HL-60/S4 treated with retinoic acid at 250 ng/mL for 4 days and 3 days (cell line): ENCODE measurements around the gene OR4A16.

Source experiments
- in situ Hi-C: fragments of 300-500 bp; cut with MboI; formaldehyde crosslinking; loops from 2 replicates; pipeline ENCODE4 v1.7.0; 2022; ENCODE audit warnings: low sequenced_read_pairs

The OR4A16 gene, protein sequence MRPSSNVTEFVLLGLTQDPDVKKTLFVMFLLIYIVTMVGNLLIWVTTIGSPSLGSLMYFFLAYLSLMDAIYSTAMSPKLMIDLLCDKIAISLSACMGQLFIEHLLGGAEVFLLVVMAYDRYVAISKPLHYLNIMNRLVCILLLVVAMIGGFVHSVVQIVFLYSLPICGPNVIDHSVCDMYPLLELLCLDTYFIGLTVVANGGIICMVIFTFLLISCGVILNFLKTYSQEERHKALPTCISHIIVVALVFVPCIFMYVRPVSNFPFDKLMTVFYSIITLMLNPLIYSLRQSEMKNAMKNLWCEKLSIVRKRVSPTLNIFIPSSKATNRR

GRCh38 chr11:55342901-55343300, at the start of gene OR4A16:
OR4A16 (plus strand) TSS chr11:55343201; CDS start chr11:55343201, 0 bp downstream.
- in situ Hi-C loops = no loop called here

DNA sequence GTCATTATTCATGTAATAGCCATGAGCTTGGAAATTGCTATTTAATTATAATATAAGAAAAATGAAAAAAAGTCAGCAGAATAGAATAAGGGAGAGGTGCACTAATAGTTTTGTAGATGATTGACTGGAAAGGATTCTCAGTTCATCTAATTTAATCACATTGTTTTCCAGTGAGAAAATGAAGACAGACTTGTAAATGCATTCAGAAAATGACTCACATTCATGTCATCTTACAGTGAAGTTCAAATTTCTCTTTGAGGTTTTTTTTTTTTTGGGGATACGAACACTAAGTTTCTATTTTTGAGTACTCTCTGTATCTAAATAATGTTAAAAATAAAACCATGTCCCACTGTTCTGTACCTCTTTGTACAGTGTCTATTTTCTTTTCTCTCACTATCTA, 18.5 kb upstream of the OR4A16 start:
- in situ Hi-C loops = no loop called here

DNA sequence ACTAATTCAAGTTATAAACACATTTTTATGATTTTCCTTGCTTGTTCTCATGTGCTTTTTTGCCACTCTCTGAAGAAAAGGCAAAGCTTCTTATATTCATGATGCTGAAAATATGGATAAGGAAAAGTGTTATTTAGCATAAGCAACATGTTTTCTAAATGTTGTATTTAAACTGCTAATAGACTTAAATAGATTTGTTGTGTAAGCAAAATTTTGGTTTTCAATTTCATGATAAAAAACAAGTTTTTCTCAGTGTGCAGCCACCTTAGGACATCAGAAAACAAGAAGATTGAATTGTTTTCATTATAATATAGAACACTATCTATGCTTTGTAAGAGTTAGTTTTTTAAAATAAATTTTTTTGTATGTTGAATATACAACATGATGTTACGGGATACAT, 2.3 kb downstream of the OR4A16 start:
- in situ Hi-C loops = no loop called here

GRCh38 chr11:55349032-55349431, 6.0 kb downstream of the OR4A16 start:
- in situ Hi-C loops = no loop called here

- in situ Hi-C loops = no loop called here
Measured at GRCh38 chr11:55357560-55358184, 14.7 kb downstream of the OR4A16 start.

DNA sequence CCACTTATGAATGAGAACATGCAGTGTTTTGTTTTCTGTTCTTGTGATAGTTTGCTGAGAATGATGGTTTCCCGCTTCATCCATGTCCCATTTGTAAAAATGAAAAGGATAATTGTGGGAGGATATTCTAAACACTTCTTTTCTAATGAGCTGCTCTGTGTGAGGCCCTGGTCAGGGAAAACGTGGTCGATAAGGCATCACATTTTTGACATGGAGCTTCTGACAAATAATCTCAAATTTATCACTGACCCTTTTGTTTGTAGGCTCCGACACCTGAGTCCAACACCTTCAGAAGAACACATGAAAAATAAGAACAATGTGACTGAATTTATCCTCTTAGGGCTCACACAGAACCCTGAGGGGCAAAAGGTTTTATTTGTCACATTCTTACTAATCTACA, 24.7 kb downstream of the OR4A16 start, which contains the start of gene OR4A15:
Gene OR4A15 (plus strand): TSS at position 301 of the 400 bp plus-strand sequence. CDS start 0 bp downstream, at position 301.
- in situ Hi-C loops = no loop called here
